ENCODE measurements around the gene POLR2B. TPM values are rescaled to one million over a fixed set of nuclear protein-coding genes. Genes with fewer than 3 reads are reported as not detected.
"Not testable (repeated sequence)": the region's sequence is repeated elsewhere in the genome, so short reads cannot be mapped to it uniquely, and the experiment has no call there.

Gene POLR2B
- total RNA-seq, 1 donor from 2014 or later = 70.2 TPM

GRCh38 chr4:57051095-57051494, 72.4 kb downstream of the POLR2B start:
- DNase-seq (ENCODE audit: low read depth in 2 of 2) = peak in 1 of 2 donors; percentile 57

GRCh38 chr4:57051524-57051923, 72.8 kb downstream of the POLR2B start:
- DNase-seq (ENCODE audit: low read depth in 2 of 2) = no peak

GRCh38 chr4:57053508-57053907, 74.8 kb downstream of the POLR2B start:
- DNase-seq (ENCODE audit: low read depth in 2 of 2) = peak; percentile 37 to 49

- no peak for DNase-seq (ENCODE audit: low read depth in 2 of 2)
These were observed 77.2 kb downstream of the POLR2B start for GRCh38 chr4:57055886-57056285.

GRCh38 chr4:57059890-57060716, 81.4 kb downstream of the POLR2B start:
- no peak for DNase-seq (ENCODE audit: low read depth in 2 of 2)

- DNase-seq (ENCODE audit: low read depth in 2 of 2) = not testable (repeated sequence)
These were observed 82.0 kb downstream of the POLR2B start for GRCh38 chr4:57060717-57061067.

- DNase-seq (ENCODE audit: low read depth in 2 of 2) = peak in 1 of 2 donors; percentile 61
These were observed 82.7 kb downstream of the POLR2B start for GRCh38 chr4:57061395-57061794.

- DNase-seq (ENCODE audit: low read depth in 2 of 2) = no peak
These were observed 84.8 kb downstream of the POLR2B start for GRCh38 chr4:57063518-57063917.

- no peak for DNase-seq (ENCODE audit: low read depth in 2 of 2)
These were observed 85.4 kb downstream of the POLR2B start for GRCh38 chr4:57064120-57064519.

- peak in 1 of 2 donors; percentile 90 for DNase-seq (ENCODE audit: low read depth in 2 of 2)
These were observed 86.4 kb downstream of the POLR2B start for GRCh38 chr4:57064811-57065711.

GRCh38 chr4:57065730-57066482, 87.2 kb downstream of the POLR2B start:
- no peak for DNase-seq (ENCODE audit: low read depth in 2 of 2)

GRCh38 chr4:57068237-57068981, 89.7 kb downstream of the POLR2B start:
- DNase-seq (ENCODE audit: low read depth in 2 of 2) = no peak

- no peak for DNase-seq (ENCODE audit: low read depth in 2 of 2)
These were observed 91.8 kb downstream of the POLR2B start for GRCh38 chr4:57070461-57070860.

GRCh38 chr4:57071326-57071725, 92.6 kb downstream of the POLR2B start:
- DNase-seq (ENCODE audit: low read depth in 2 of 2) = no peak

- no peak for DNase-seq (ENCODE audit: low read depth in 2 of 2)
These were observed 94.9 kb downstream of the POLR2B start for GRCh38 chr4:57073559-57073958.

GRCh38 chr4:57074744-57075143, 96.0 kb downstream of the POLR2B start:
- DNase-seq (ENCODE audit: low read depth in 2 of 2) = no peak

- DNase-seq (ENCODE audit: low read depth in 2 of 2) = no peak
These were observed 96.7 kb downstream of the POLR2B start for GRCh38 chr4:57075367-57075766.

- DNase-seq (ENCODE audit: low read depth in 2 of 2) = peak in 1 of 2 donors; percentile 54
These were observed 98.0 kb downstream of the POLR2B start for GRCh38 chr4:57076646-57077045.

GRCh38 chr4:57077550-57078343, 99.1 kb downstream of the POLR2B start:
- DNase-seq (ENCODE audit: low read depth in 2 of 2) = peak; percentile 54 to 89

Data from lung microvascular endothelial cell (primary cell).